ENCODE measurements around the gene TUBA4A.

The TUBA4A gene

GRCh38 chr2:219245148-219245898, 8.4 kb downstream of the TUBA4A start, which contains the start of the genes GLB1L and STK16 (continued):
- TF ChIP-seq PRDM4 (tag by site-specific recombination; IDR thresholded peaks at IDR 0.05) (no peak), ZNF518A (tag by site-specific recombination; conservative IDR thresholded peaks at IDR 0.05; ENCODE audit: low read depth) (peak; percentile 49; the same call in 1 of the 2 replicates), ZBTB17 (tag by site-specific recombination; IDR thresholded peaks at IDR 0.05) (peak; percentile 99), SP2 (tag by site-specific recombination; IDR thresholded peaks at IDR 0.05) (peak; percentile 69), ZNF785 (tag by site-specific recombination; IDR thresholded peaks at IDR 0.05) (no peak), KLF7 (tag by site-specific recombination; IDR thresholded peaks at IDR 0.05; ENCODE audit: borderline replicate concordance) (no peak), MEIS1 (CRISPR knock-in tag; IDR thresholded peaks at IDR 0.05; ENCODE audit: borderline replicate concordance) (no peak), ZNF266 (tag by site-specific recombination; IDR thresholded peaks at IDR 0.05; ENCODE audit: low read depth) (no peak), ZNF404 (tag by site-specific recombination; IDR thresholded peaks at IDR 0.05) (no peak), ZNF433 (tag by site-specific recombination; IDR thresholded peaks at IDR 0.05; ENCODE audit: low read depth) (no peak), TCF7L2 (IDR thresholded peaks at IDR 0.05; ENCODE audit: borderline replicate concordance, low read depth, low read length) (no peak), ZBTB1 (tag by site-specific recombination; IDR thresholded peaks at IDR 0.05) (no peak), TSHZ1 (tag by site-specific recombination; IDR thresholded peaks at IDR 0.05; ENCODE audit: borderline replicate concordance) (no peak), ZFP3 (tag by site-specific recombination; IDR thresholded peaks at IDR 0.05; ENCODE audit: low read depth) (no peak), ZNF416 (tag by site-specific recombination; IDR thresholded peaks at IDR 0.05) (no peak), ZNF776 (tag by site-specific recombination; IDR thresholded peaks at IDR 0.05; ENCODE audit: borderline replicate concordance) (no peak), KLF8 (tag by site-specific recombination; IDR thresholded peaks at IDR 0.05) (peak; percentile 57; the same call in 1 of the 2 replicates), ZNF148 (tag by site-specific recombination; IDR thresholded peaks at IDR 0.05; ENCODE audit: borderline replicate concordance) (no peak), ZNF366 (tag by site-specific recombination; conservative IDR thresholded peaks at IDR 0.05) (no peak), ZNF324 (tag by site-specific recombination; IDR thresholded peaks at IDR 0.05) (0 out of 2 replicates have a peak, but pooled peaks have one; percentile 33), GLIS1 (tag by site-specific recombination; IDR thresholded peaks at IDR 0.05) (no peak), ZNF692 (tag by site-specific recombination; IDR thresholded peaks at IDR 0.05) (peak; percentile 67), EGR2 (tag by site-specific recombination; IDR thresholded peaks at IDR 0.05; ENCODE audit: low read depth) (no peak), ZNF350 (tag by site-specific recombination; IDR thresholded peaks at IDR 0.05) (no peak)
